HG03520 (cell line): ENCODE measurements around the gene SYNJ2.
A peak's percentile ranks its signal among the peaks of the same experiment; 100 is the strongest.

Experiments
- ATAC-seq: cut with Tn5 transposase; IDR thresholded peaks from one replicate; pipeline ENCODE4 v1.9.1; 2021; ENCODE audit warnings: mild to moderate bottlenecking, moderate library complexity; ENCODE audit not compliant: unreplicated experiment

Gene SYNJ2

DNA sequence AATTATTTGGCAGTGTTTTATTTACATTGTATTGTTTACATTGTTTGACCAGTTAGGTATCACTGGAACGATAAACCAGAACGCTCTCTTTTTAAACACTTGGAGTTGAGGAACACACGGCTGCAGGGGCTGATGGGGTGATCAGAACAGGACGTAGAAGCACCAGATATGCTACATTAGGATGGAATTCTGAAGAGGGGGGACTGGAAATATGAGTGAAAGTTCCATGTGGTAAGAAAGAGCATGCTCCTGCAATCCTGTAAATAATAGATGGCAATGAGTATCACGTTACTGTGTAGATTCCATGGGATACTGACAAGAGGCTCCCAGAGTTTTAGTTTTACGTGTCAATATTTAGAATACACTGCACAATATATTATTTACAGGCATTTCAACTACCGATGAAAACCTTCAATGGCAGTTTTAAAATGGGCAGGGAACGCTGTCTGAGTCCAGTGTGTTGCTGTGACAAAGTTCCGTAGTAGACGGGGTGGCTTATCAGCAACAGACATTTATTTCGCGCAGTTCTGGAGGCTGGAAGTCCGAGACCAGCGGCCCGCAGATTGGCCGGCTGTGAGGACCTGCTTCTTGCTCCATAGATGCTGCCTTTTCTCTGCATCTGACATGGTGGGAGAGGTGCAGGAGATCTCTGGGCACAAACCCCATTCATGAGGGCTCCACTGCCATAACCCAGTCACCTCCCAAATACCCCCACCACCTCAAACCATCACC is 43.1 kb downstream of the SYNJ2 start:
- no peak for ATAC-seq

DNA sequence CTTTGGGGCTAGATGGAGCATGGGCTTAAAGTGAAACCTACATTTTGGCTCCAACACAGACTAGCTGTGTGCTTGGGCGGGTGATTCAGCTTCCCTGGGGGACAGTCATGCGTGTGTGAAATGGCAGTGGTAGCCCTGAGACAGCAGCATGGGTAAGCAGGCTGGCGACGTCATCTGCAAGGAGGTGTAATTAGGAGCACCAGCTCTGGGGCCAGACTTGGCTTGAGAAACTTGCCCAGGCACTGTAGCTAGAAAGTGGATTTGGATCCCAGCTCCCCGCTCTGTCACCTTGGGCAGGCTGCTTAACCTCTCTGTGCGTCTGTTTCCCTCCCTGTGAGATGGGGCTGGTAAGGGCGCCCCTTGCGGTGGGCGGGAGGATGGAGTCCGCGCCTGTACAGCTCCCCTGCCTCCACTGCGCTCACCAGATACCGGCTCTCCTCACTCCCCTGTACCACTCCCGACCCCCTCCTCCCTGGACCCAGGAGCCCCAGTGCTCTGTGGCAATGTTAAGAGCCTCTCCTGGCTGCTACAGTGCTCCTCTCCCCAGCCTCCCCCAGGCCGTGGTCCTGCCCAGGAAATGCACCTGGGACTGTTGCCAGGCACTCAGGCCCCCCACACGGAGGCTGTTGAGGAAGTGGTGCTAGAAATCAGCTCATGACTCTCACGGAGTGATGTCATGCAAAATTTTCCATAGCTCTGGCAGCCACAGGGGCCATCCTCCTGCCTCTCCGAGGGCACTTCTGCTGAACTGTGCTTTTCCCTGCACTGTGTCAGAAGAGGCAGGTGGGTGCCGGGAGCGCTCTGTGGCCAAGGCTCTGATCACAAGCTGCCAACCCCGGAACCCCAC is 44.6 kb downstream of the SYNJ2 start:
- ATAC-seq = peak; percentile 69

DNA sequence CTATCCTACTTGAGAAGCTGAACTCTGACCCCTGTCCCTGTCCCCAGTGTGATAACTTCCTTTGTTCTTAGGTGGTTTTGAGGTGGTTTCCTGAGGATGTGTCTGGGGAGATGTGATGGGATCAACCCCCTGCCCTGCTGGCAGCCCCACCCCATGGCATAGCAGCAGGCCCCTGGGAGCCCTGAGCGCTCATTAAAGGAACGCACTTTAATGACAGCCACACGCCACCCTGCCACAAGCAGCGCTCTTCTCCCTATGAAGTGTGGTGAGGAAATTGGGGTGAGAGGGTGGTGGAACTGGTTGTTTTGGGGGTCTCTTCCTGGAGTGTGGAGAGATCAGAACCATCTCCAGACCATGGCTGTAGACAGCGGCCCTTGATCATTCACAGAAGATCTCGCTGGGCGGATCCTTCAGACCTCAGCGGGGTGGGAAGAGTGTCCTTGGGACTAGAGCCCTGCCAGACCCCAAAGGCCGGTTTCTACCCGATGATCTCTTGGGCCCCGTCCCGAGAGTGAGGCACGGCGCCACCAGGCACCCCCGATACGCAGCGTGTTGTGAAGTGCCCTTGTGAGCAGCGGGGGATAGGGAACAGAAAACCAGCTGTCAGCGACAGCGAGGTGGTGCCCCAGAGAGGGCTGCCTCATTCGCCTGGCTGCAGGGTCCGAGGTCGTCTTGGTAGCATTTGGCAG is 45.4 kb downstream of the SYNJ2 start:
- peak; percentile 4 for ATAC-seq

DNA sequence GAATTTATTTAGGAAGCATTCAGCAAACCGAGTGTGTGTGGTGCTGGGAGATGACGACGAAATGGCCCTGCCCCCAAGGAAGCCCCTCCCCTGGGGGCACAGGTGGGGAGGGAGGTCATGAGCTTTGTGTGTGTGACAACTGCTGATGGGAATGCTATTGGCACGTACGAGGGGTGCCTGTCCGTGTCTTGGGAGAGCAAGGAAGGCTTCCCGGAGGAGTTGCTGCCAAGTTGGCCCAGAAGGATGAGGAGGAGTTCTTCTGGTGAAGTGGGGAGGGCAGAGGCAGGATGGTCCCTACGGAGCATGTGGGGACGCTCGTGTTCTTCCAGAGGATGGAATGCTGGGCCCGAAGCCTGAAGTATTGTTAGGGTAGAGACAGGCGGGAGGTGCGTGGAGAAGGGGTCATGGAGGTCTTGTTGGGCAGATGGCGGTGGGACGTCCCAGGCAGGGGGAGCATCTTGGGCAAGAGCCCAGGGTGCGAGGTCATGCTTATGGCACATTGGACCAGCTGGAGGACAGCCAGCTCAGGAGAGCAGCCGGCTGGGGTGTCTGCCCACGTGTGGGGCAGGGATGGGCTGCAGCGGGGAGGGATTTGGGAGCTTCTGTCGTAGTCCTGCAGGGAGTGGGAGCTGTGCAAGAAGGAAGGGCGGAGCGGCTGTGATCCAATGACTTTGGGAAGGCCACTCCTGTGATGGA is 46.1 kb downstream of the SYNJ2 start:
- ATAC-seq = no peak

DNA sequence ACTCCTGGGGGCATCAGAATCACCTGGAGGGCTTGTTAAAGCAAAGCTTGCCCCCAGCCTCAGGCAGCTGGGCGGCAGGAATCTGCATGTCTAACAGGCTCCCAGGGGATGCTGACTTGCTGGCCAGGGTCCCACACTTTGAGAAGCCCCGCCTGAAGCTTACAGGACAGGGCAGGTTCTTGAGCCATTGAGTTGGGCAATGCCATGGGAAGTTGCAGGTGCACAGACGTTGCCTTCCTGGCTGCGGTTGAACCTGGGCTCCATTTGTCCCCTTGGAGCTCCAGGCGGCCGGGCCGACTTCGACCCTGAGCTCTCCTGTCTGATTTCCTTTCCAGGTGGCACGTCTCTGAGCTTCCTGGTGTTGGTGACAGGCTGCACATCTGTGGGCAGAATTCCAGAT is 46.8 kb downstream of the SYNJ2 start:
- no peak for ATAC-seq

DNA sequence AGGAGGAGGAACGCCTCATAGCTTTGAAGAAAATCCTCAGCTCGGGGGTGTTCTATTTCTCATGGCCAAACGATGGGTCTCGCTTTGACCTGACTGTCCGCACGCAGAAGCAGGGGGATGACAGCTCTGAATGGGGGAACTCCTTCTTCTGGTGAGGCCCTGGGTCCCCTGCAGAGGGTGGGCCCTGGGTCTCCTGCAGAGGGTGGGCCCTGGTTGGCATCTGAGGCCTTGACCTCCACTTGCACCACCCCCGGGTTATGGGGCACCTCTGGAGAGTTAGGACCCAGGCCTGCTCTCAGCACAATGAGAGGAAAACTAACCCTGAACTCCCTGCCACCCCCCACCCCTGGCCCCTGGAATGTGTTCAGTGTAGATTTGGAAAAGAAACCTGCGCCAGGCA is 47.2 kb downstream of the SYNJ2 start:
- ATAC-seq = no peak

DNA sequence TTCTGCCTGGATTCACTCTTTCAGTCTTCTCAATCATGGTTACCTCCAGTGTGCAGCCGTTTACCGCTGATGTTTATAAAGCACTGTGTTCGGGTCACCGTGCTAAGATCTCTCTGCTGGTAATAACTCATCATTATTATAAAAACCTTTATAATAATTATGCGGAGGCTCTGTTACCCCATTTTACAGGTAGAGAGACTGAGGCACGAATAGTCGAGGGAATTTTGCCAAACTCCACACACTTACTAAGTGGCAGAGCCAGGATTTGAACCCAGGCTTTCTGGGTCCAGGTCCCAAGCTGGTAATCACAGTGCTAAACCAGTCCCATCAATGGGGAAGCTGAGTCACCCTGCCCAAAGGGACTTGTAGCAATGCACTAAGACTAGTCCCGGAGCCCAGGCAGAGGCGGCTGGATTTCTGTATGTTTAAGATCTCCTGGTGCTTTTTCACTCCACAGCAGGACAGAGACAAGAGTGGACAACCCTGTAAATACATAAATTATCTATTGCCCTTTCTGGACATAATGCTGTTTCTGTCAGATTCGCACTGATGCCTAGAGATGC is 48.1 kb downstream of the SYNJ2 start:
- no peak for ATAC-seq

DNA sequence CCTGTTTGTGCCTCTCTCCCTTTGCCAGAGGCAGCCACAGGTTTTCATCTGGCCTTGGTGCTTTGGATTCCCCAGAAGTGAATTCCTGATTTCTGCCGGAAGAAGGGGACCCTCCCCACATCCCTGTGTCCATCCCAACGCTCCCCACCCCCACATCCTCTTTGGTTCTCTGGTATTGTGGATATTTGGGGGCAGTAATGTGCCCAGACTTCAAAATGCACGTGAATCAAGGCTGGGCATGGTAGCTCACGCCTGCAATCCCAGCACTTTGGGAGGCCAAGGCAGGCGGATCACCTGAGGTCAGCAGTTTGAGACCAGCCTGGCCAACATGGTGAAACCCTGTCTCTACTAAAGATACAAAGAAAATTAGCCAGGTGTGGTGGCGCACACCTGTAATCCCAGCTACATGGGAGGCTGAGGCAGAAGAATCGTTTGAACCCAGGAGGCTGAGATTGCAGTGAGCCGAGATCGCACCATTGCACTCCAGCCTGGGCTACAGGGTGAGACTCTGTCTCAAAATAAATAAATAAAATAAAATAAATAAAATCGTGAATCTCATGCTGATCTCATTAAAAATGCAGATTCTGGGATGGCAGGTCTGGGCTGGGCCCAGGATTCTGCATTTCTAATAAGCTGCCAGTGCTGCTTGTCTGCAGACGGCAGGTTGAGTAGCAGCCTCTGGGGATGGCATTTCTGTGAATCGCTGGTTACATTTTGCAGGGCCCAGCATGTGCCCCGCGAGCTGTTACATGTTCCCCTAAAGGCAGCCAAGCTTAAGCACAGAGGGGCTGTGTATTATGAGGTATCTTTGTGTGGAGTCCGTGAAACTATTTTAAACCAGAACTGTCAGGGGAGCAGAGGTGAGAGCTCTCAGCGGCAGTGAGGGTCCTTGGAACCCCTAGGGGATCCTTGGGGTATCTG is 49.0 kb downstream of the SYNJ2 start:
- ATAC-seq = no peak

DNA sequence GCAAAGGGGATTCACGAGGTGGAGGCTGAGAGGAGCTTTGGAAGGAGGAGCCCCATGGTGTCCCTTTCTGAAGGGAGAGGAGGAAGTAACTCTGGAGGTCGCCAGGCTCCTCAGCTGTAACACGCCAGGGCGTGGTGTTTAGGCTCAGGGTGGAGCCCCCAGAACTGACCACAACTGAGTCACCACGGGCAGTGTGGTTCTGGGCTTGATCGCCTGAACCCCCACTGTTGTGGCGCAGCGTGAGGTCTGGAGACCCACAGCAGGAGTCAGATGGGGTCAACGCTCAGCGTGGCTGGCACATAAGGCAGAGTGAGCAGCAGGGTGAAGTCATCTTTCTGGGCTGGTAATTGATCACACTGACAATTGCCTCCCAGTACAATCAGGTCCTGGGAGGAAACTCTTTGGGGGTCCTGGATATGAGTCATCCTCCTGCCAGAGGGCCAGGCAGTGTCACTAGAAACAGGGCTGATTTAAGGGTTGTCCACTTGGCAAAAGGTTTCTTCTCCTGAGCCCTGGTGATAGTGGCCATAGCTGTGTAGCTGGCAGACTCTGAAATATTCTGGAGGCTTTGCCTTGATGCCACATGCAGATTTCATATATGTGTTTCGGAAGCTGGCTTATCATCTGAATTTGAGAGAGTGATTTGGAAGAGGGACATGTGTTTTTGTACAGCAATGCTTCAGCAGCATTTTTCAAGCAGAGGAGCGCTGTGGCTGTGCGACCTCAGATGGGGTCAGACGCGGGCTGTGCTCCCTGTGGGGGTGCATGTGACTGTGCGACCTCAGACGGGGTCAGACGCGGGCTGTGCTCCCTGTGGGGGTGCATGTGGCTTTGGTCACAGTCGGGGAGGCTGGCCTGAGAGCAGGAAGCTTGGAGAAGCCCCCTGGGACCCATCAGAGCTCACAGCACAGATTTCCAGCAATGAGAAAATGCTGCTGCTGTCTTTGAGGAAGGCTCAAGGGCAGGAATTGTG is 50.0 kb downstream of the SYNJ2 start:
- no peak for ATAC-seq

DNA sequence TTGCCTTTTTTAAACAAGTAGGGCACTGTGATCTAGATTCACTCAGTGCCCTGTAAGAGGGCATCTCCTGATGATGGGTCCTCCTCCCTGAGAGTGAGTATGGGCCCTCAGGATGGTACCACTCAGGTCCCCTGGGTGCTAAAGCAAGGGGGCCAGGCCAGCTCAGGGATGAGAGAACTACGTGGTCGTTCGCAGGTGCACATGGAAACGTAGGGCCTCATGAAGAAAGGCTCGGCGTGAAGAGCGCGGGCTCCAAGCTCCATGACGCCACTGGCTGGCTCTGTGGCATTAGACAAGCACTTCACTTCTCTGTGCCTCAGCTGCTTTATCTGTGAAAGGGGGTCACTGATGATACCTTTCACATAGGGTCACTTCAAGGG is 50.7 kb downstream of the SYNJ2 start:
- ATAC-seq = no peak

DNA sequence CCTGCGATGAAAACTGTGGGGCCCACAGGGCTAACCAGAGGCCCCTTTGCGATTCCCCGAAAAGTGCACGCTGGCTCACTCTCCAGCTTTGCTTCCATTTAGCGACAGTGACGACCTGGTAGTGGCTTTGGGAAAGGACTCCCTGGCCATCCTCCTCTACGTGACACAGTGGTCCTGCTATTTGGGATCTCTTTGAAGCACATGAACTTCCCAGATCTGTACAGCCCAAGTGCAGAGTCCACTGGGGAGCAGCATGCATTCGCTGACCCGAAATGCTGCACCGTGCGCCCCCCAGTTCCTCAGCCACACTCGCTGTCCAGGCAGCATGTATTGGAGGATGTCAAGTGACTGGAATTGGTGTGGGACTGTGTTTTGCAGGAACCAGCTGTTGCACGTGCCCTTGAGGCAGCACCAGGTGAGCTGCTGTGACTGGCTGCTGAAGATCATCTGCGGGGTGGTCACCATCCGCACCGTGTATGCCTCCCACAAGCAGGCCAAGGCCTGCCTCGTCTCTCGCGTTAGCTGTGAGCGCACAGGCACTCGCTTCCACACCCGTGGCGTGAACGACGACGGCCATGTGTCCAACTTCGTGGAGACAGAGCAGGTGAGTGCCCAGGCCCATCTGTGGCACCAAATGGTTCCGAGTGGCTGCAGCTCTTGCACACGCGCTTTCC is 51.6 kb downstream of the SYNJ2 start:
- ATAC-seq = no peak

DNA sequence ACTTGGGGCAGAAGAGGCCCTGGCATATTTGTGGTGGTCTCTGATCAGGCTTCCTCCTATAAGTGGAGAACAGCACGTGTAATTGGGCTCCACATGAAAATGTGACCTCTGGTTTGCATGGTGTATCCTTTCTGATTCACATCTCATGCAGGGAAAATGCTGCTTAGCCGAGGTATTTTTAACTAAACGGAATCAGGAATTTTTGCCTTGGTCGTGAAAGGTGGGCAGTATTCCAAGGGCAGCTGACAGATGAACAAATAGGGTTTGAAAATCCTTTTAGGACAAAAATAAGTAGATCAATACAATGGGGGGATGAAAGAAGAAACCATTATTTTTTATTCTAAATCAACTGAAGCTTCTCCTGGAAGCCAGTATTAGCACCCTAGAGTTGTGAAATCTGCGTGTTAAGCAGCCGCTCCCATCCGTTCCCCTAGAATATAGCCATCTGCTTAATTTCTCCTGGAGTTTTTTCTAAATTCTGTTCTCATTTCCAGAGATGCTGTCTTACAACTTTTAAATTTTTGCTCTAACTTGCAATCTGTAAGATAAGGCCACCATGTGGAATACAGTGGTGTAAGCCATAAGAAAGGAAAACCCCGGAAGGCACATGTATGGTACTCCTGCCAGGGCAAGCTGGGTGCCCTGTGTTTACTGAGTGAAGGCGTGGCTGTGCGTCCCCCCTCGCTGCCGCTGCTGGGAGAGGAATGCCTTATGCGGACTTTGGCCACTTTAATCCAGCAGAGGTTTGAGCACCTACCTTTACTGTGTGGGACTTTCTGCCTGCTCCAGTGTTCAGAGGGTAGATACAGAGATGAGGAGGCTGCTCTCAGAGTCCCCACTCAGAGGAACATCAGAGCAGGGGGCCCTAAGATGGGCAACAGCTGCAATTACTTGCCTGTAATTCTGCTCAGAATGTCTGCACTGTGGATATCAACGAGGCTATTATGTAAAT is 52.4 kb downstream of the SYNJ2 start:
- ATAC-seq = no peak

DNA sequence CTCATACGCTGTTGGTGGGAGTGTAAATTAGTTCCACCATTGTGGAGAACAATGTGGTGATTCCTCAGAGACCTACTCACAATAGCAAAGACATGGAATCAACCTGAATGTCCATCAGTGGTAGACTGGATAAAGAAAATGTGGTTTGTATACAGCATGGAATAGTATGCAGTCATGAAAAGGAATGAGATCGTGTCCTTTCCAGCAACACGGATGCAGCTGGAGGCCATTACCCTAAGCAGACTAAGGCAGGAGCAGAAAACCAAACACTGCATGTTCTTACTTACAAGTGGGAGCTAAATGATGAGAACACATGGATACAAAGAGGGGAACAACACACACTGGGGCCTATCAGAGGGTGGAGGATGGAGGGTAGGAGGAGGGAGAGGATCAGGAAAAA is 54.6 kb downstream of the SYNJ2 start:
- no peak for ATAC-seq

DNA sequence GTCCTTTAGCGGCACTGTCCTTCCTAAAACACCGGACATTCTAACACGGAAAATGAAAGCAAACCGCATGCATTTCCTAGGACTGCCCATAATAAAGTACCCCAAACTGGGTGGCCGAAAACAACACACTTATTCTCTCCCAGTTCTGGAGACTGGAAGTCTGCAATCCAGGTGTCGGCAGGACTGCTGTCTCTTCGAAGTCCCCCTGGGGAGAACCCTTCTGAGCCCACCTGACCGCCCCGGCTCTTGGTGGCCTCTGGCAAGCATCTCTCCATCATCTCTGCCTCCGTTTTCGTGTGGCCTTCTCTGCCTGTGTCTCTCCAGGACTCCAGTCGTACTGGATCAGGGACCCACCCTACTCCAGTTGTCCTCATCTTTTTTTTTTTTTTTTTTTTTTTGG is 55.4 kb downstream of the SYNJ2 start:
- ATAC-seq = no peak

DNA sequence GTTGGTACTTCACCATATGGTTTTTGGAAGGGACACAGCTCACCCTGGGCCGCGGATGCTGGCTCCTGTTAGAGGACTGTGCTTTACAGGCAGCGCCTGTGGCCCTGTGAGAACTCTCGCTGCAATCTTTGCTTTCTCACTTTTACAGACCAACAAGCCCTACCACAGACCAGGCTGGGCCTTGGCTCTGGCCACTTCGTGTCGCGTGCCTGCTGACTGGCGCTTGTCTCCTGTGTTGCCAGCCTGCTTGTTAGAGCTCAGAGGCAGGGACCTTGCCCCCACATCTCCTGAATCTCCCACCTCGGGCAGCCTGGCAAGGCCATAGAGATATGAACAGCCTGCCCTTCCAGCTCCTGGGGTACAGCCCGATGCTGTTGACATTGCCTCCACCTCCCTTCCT is 56.1 kb downstream of the SYNJ2 start:
- no peak for ATAC-seq

DNA sequence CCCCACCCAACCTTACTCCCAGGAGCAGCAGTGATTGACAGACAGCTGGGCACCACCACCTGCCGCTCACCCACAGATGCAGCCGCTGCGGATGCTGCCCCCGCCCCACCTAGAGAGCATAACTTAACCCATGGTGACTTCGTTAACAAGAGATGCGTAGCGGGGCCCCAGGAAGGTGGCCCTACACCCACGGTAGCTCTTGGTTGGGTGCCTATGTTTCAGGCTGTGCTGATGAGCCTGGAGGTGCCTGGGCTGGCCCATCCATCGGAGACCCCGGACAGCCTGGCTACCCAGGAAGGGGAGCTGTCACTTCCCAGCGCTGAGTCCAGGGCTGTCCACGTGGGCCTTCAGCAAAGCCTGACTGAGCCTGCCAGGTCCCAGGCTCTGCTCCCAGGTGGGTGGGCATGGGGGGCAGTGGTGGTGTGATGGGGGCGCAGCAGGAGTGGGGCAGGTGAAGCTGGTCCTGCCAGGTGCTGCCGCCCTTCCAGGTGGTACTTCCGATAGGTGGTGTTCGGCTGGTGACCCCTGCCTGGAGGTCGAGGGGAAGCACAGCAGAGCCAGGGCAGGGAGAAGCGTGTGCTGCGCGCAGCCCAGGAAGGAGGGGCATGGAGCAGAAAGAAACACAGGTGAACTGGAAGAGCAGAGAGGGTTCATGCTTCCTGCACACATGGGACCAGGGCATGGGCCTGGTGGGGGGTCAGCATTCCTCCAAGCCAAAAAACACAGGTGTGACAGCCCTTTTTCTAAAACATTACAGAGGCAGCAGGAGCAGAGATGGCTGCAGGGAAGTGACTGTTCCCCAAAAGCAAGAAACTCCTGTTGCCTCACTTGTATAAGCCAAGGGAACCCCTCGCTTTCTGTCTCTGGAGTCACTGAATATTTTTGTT is 56.9 kb downstream of the SYNJ2 start:
- ATAC-seq = no peak
